CD4-positive, alpha-beta T cell treated with Interleukin-15 for 4 hours (primary cell): ENCODE data around the gene ELL.
A peak's percentile ranks its signal among the peaks of the same experiment; 100 is the strongest.

ENCODE experiments used
- DNase-seq: peaks from one replicate; pipeline ENCODE4 v3.0.0-alpha.2; 2020; ENCODE audit warnings: low spot score

The ELL gene

GRCh38 chr19:18469069-18469846 lies 52.6 kb downstream of the ELL start:
- DNase-seq: peak; percentile 59

GRCh38 chr19:18468517-18468916 lies 53.4 kb downstream of the ELL start:
- DNase-seq: no peak

- no peak for DNase-seq
These were observed 53.9 kb downstream of the ELL start for GRCh38 chr19:18467978-18468377.

DNA sequence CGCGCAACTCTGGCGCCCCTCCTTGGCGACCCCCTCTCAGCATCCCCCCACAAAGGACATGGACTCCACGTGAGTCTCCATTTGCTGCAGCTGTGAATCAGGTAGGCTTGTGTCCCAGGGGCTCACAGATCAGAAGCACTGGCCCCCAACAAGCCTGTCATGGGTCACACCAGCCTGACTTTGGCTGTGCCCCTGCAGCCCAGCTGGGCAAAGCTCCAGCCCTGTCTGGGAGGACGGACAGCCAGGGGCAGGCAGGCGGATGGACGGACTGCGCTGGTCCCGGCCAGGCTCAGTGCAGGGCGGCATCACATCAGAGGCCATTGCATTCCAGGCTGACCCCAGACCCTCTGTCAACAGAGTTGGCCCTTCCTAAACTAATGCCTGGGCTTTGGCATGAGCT lies 55.5 kb downstream of the ELL start:
- DNase-seq: no peak

DNA sequence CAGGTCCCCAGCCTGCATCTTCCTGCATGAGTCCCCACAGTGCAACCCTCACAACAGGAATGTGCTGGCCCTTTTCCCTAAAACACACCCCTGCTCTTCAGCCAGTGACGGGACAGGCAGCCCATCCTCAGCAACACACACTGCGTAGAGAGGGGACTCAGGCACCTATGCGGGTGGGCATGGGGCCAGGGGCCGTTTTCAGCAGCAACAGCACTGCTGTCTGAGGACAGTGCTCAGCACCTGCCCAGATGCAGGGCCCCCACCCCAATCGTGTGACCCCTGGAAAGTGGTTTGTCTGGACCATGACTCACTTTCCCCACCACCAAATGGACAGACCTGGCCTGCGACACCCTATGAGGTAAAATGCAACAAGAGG lies 55.9 kb downstream of the ELL start:
- no peak for DNase-seq

- no peak for DNase-seq
These were observed 56.5 kb downstream of the ELL start for GRCh38 chr19:18465214-18465963.

DNA sequence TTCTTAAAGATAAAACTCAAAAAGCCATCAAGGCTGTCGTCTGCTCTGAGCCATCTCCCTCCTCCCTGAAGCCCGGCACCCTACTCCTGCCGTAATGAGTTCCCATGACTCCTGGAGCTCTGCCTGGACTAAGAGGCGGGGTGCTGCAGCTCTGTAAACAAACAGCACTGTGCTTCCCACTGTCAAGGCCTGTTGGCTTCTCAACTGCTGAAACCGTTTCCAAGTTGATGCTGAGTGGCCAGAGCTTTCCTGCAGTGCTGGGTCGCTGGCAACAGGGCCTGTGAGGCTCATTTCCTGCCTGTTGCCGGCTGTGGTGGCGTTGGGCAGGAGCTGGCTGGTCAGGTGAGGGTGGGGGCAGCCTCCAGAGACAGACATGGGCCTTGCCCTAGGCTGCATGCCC lies 57.2 kb downstream of the ELL start:
- DNase-seq: no peak

DNA sequence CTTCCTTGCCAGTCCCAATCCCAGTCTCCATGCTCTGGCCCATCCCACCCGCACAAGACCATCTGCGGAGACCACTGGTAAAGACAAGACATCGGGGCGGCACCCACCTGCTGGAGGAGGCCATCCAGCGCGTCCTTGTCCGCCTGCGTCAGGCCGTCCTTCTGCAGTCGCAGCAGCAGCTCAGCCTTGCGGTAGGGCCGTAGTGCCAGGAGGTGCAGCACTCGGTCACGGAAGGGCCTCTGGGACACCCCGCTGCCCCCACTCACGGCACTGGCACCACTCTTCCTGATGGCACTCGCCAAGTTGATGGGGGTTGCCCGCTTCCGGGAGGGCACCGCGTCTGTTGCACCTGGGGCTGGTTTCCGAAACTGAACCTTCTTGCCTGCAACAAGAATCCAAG lies 60.4 kb downstream of the ELL start:
- no peak for DNase-seq

DNA sequence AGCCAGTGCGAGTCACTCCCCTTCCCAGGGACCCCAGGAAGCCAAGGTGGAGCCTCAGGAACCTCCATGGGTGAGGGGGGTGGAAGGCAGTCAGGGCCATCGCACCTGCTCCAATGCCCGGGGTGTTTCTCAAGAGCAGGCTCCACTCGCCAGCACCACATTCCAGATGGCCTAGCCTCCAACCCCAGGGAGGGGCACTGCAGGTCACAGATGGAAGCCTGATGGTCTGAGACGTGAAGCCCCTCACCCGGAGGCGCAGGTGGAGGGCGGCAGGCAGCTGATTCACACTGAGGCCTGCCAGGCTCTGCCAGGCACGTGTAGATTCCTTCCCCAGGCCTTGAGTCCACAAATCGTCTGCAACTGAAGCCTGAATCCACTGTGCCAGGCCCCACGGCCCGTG lies 61.0 kb downstream of the ELL start:
- DNase-seq: no peak

- DNase-seq: no peak
These were observed 64.2 kb downstream of the ELL start for GRCh38 chr19:18457483-18458331.

- no peak for DNase-seq
These were observed 64.9 kb downstream of the ELL start for GRCh38 chr19:18456974-18457373.

- no peak for DNase-seq
These were observed 65.6 kb downstream of the ELL start for GRCh38 chr19:18456279-18456678.

GRCh38 chr19:18453269-18454024 lies 68.4 kb downstream of the ELL start:
- DNase-seq: no peak

DNA sequence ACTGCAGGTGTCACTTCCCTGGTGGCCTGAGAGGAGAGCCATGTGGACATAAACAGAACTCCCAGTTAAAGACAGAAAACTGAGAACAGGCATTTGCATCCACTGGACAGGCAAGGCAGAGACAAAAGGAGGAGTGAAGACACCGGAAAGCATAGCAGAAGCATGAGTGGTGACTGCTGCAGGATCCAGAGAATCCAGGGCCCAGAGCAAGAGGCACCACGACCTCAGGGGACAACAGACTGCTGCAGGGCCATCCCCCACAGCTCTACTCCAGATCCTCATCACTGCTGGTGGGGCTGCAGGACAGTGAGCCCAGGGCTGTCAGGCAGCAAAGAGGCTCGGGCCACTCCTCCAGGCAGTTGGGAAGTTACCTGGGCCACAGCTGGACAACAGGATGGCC lies 69.5 kb downstream of the ELL start:
- DNase-seq: no peak

DNA sequence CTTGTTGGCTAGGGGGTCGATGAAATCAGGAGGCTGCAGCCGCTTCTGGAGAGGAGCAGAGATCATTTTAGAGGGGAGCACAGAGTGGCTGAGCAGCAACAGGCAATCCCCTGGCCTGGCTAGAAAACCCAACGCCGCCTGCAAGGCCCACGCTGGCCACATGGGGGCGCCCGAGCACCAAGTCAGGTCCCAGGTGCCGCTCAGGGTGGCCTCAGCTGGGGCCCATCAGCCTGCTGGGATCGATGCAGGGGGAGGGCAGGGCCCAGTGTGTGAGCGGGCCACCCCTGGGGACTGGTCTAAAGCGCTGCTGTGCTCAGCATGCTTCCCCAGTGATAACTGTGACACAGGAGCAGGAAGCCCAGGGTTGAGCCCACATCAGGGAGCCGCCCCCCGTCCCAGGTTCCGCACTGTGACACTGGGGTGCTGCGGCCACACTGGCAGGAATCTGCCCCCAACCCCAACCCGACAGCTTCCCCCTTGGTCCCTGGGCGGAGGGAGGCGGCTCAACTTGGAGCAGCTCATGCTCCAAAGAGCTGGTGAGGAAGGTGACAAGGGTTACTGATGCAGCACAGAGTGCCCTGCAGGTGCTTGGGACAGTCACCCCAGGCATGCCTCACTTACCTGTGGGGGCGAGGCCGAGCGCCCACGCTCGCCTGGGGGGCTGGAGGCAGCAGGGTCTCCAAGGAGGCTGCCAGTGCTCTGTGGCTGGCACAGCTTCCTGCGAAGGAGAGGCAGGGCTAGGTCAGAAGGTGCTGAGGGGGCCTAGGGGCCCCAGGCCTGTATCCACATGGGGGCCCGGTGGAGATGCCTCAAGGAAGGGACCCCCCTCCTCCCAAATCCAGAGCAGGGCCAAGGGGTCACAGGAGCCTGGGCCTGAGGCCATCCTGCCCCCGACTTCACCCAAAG lies 70.7 kb downstream of the ELL start:
- DNase-seq: peak; percentile 89

- DNase-seq: no peak
These were observed 71.6 kb downstream of the ELL start for GRCh38 chr19:18450021-18450930.

- no peak for DNase-seq
These were observed 72.3 kb downstream of the ELL start for GRCh38 chr19:18449552-18449951.

DNA sequence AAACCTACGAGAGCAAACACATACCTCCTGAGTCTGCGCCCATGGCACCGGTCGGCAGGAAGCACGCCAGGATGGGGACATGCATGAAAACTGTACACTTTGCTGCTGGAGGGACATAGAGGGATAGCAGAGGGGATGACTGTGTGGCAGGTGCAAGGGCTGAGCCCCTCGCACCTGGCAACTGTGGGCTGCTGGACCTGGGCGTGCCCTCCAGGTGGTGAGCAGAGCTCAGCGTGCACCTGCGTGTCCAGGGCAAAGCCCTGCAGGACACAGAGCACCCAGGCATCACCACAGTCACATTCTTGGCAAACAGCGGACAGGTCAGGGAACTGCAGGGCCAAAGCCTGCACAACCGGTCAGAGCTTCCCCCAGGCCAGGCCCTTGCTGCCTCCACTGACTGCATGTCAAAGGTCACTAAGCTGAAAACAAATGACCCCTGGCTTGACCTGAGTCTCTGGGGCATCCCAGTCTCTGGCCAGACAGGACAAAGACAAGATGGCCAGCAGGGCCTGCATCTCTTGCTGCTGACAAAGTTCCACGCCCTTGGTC lies 75.0 kb downstream of the ELL start:
- DNase-seq: no peak

GRCh38 chr19:18446145-18446810 lies 75.6 kb downstream of the ELL start:
- no peak for DNase-seq
